PC-9 (cell line): Measurements from ENCODE around the gene GIMAP8. TPM values are rescaled to one million over a fixed set of nuclear protein-coding genes. Genes with fewer than 3 reads are reported as not detected.

Experiments used
- BruUV-seq: library from RNA; stranded (reverse); fragments of 400-500 nt; replicated peaks from 2 replicates; lab custom pipeline; 2021; lab: Mats Ljungman, UMichigan
- CTCF ChIA-PET: fragments of 300-600 bp; sonication (Branson Sonifier 250); formaldehyde crosslinking; loops from one replicate; lab custom pipeline; 2022; ENCODE audit warnings: antibody characterized with exemption; lab: Charles Lee
- POLR2A ChIA-PET: fragments of 300-600 bp; sonication (Branson Sonifier 250); formaldehyde crosslinking; loops from one replicate; lab custom pipeline; 2022; ENCODE audit warnings: antibody characterized with exemption; ENCODE audit not compliant: unreplicated experiment; lab: Charles Lee
- DNase-seq, 2 experiments: peaks; one replicate each; pipeline versions ENCODE4 v3.0.0 to v3.0.0-alpha.2; 2015 to 2022; ENCODE audit warnings: mixed read lengths in 1 of 2
- H2AFZ ChIP-seq: fragments of 200-600 bp; sonication (generic); 2 replicates; pipeline ENCODE4 v1.8.1; 2017; ENCODE audit warnings: antibody characterized with exemption
- H3F3A ChIP-seq: fragments of 200-600 bp; sonication (generic); 2 replicates; pipeline ENCODE4 v1.8.1; 2017; ENCODE audit warnings: antibody characterized with exemption, mild to moderate bottlenecking, low read depth; ENCODE audit not compliant: insufficient read depth
- H3K27ac ChIP-seq: fragments of 200-600 bp; sonication (generic); 2 replicates; pipeline ENCODE4 v1.6.1; 2016; ENCODE audit warnings: mixed run types
- H3K27me3 ChIP-seq: fragments of 200-600 bp; sonication (generic); 2 replicates; pipeline ENCODE4 v1.6.1; 2016; ENCODE audit warnings: low read depth, mixed run types; ENCODE audit not compliant: insufficient read depth
- H3K36me3 ChIP-seq: fragments of 200-600 bp; sonication (generic); 2 replicates; pipeline ENCODE4 v1.6.1; 2016; ENCODE audit warnings: low read depth, mixed run types
- H3K4me1 ChIP-seq: fragments of 200-600 bp; sonication (generic); replicated peaks from 2 replicates; pipeline ENCODE4 v1.6.1; 2016; ENCODE audit warnings: mixed run types; ENCODE audit not compliant: insufficient read depth
- H3K4me2 ChIP-seq: fragments of 200-600 bp; sonication (generic); 2 replicates; pipeline ENCODE4 v1.6.1; 2017; ENCODE audit warnings: mixed run types
- H3K4me3 ChIP-seq: fragments of 200-600 bp; sonication (generic); 2 replicates; pipeline ENCODE4 v1.6.1; 2016; ENCODE audit warnings: mixed run types
- H3K79me2 ChIP-seq: fragments of 200-600 bp; sonication (generic); 2 replicates; pipeline ENCODE4 v1.6.1; 2017; ENCODE audit warnings: low read depth, mixed run types
- H3K9me2 ChIP-seq: fragments of 200-600 bp; sonication (generic); 2 replicates; pipeline ENCODE4 v1.8.1; 2017; ENCODE audit warnings: mild to moderate bottlenecking; ENCODE audit not compliant: insufficient read depth
- H3K9me3 ChIP-seq: fragments of 200-600 bp; sonication (generic); 2 replicates; pipeline ENCODE4 v1.8.1; 2016; ENCODE audit warnings: low read depth; ENCODE audit not compliant: insufficient read depth
- H4K20me1 ChIP-seq: fragments of 200-600 bp; sonication (generic); 2 replicates; pipeline ENCODE4 v1.8.1; 2017; ENCODE audit not compliant: insufficient read depth
- EZH2 ChIP-seq: fragments of 200-600 bp; sonication (generic); IDR thresholded peaks from 2 replicates; pipeline ENCODE4 v1.8.0; 2017; ENCODE audit warnings: antibody characterized with exemption, low read depth
- intact Hi-C: fragments of 100-400 bp; cut with micrococcal nuclease; formaldehyde crosslinking; loops from one replicate; pipeline ENCODE4 v1.10.0; 2022; ENCODE audit not compliant: unreplicated experiment
- total RNA-seq: library from RNA; stranded (reverse); gene quantifications from 2 replicates; pipeline ENCODE4 v1.2.3, GENCODE V29; 2021
- TF ChIP-seq, protein P1 (sequence below): fragments of 200-600 bp; sonication (generic); conservative IDR thresholded peaks from 2 replicates; pipeline ENCODE4 v1.6.1; 2017; ENCODE audit warnings: mixed run types, antibody characterized with exemption, mild to moderate bottlenecking, moderate library complexity

The GIMAP8 gene
- total RNA-seq, 1 experiment from 2014 or later, result not detected

DNA sequence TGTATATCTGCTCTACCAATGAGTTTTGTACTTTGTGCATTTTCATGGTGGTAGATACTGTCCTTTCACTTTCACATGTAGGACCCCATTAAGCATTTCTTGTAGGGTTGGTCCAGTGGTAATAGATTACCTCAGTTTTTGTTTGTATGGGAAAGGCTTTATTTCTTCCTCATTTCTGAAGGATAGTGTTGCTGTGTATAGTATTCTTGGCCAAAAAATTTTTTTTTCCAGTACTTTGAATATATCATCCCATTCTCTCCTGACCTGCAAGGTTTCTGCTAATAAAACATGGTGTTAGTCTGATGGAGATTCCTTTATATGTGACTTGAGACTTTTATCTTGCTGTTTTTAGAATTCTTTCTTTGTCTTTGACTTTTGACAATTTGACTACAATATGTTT, 12.0 kb downstream of the GIMAP8 start:
- intact Hi-C loops, result no loop called here
- ChIA-PET POLR2A (no interaction called here), CTCF (no interaction called here)

DNA sequence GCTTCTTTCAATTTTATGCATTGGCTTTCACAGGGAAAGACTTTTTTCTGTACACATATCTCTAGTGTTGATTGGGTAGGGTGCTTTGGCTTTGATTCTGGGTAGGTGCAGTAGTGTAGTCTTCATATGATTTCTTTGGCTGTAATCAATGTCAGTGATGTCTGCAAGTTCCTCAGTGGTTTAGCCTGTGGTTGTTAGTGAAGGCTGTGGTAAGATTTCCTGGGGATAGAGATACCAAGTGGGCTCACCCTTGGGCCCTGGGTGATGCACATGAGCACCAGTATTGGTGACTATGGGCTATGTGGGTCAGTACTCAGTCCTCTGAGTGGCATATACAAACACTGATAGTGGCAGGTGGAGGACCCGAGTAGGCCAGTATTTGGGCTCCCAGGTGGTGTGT, 13.0 kb downstream of the GIMAP8 start:
- no peak for TF ChIP-seq EZH2
- TF ChIP-seq, protein P1, sequence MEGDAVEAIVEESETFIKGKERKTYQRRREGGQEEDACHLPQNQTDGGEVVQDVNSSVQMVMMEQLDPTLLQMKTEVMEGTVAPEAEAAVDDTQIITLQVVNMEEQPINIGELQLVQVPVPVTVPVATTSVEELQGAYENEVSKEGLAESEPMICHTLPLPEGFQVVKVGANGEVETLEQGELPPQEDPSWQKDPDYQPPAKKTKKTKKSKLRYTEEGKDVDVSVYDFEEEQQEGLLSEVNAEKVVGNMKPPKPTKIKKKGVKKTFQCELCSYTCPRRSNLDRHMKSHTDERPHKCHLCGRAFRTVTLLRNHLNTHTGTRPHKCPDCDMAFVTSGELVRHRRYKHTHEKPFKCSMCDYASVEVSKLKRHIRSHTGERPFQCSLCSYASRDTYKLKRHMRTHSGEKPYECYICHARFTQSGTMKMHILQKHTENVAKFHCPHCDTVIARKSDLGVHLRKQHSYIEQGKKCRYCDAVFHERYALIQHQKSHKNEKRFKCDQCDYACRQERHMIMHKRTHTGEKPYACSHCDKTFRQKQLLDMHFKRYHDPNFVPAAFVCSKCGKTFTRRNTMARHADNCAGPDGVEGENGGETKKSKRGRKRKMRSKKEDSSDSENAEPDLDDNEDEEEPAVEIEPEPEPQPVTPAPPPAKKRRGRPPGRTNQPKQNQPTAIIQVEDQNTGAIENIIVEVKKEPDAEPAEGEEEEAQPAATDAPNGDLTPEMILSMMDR, result no peak
- H3K9me2 ChIP-seq, result no peaks in the 10 kb centered on the region
- H2AFZ ChIP-seq, result no peak overlapping the region
- DNase-seq, result no peak
- H4K20me1 ChIP-seq, result no peaks in the 10 kb centered on the region
- no peak overlapping the region for H3K27ac ChIP-seq
- POLR2A ChIA-PET, result no interaction called here
- no peaks in the 10 kb centered on the region for H3K36me3 ChIP-seq
- H3K4me2 ChIP-seq, result no peak overlapping the region
- no TSS peak for BruUV-seq
- no peaks in the 10 kb centered on the region for H3F3A ChIP-seq
- no peaks in the 10 kb centered on the region for H3K9me3 ChIP-seq
- intact Hi-C loops, result no loop called here
- H3K4me1 ChIP-seq, result no peaks in the 10 kb centered on the region
- no peak overlapping the region for H3K4me3 ChIP-seq
- H3K27me3 ChIP-seq, result peaks cover 44% of the 10 kb centered on the region
- CTCF ChIA-PET, result no interaction called here
- H3K79me2 ChIP-seq, result no peaks in the 10 kb centered on the region

More for the DNA sequence above, 12.0 kb downstream of the GIMAP8 start:
- Histone ChIP-seq H3K4me1 (no peaks in the 10 kb centered on the region), H3F3A (no peaks in the 10 kb centered on the region), H3K79me2 (no peaks in the 10 kb centered on the region), H3K27ac (no peak overlapping the region), H4K20me1 (no peaks in the 10 kb centered on the region), H2AFZ (no peak overlapping the region), H3K4me2 (no peak overlapping the region), H3K9me2 (no peaks in the 10 kb centered on the region), H3K9me3 (no peaks in the 10 kb centered on the region), H3K4me3 (no peak overlapping the region), H3K36me3 (no peaks in the 10 kb centered on the region), H3K27me3 (peaks cover 33% of the 10 kb centered on the region)
- TF ChIP-seq, protein P1, result no peak
- TF ChIP-seq EZH2, result no peak
- BruUV-seq, result no TSS peak
- DNase-seq, result no peak

DNA sequence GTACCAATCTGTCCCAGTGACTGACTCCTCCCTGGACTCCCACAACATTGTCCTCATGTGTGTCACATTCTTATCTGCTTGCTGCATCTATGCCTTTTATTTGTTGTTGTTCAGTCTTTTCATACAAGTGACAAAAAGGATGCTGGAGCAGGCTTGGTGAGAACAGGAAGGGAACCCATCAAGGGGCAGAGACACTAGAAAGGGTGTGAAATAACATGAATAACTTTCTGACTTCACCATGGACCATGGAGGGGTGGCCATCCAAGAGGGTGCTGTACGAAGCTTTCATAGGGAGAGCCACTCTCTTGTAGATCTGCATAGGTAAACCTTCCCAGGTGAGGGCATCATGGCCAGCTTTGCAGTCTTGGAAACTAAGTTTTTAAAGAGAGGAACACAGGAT, 14.5 kb downstream of the GIMAP8 start:
- intact Hi-C loops, result no loop called here
- BruUV-seq, result no TSS peak
- no peaks in the 10 kb centered on the region for H3K36me3 ChIP-seq
- no peaks in the 10 kb centered on the region for H3K4me1 ChIP-seq
- H3K79me2 ChIP-seq, result no peaks in the 10 kb centered on the region
- H2AFZ ChIP-seq, result no peak overlapping the region
- H3K27ac ChIP-seq, result no peak overlapping the region
- ChIA-PET POLR2A (no interaction called here), CTCF (no interaction called here)
- no peak overlapping the region for H3K4me3 ChIP-seq
- no peaks in the 10 kb centered on the region for H4K20me1 ChIP-seq
- H3K27me3 ChIP-seq, result peaks cover 59% of the 10 kb centered on the region
- H3K9me3 ChIP-seq, result no peaks in the 10 kb centered on the region
- no peak overlapping the region for H3K4me2 ChIP-seq
- H3F3A ChIP-seq, result no peaks in the 10 kb centered on the region
- no peaks in the 10 kb centered on the region for H3K9me2 ChIP-seq
- no peak for TF ChIP-seq EZH2
- TF ChIP-seq, protein P1, result no peak
- no peak for DNase-seq
